Heart left ventricle (tissue), 13 donors: ENCODE measurements around the gene TXNIP.
A peak's percentile ranks its signal among the peaks of the same experiment; 100 is the strongest.

ENCODE experiments used
- CTCF ChIP-seq, 12 donors: fragments of 200-600 bp; sonication (generic) in 4 of 12; IDR thresholded peaks; one replicate each; pipeline versions ENCODE4 v1.5.0 to v1.8.0; 2018 to 2022; ENCODE audit warnings: antibody characterized with exemption in 12 of 12, mild to moderate bottlenecking in 5 of 12
- POLR2A ChIP-seq, 2 donors: fragments of 450-650 bp; IDR thresholded peaks; one replicate each; pipeline ENCODE4 v1.6.1; 2017; ENCODE audit warnings: antibody characterized with exemption in 2 of 2, mild to moderate bottlenecking in 2 of 2, moderate library complexity in 2 of 2
- donor health status: ischemic (EF 13 %, LVEDD 7.1; RV severe dilation, severe dysfunction).
- donor health status: DM: no; HTN: yes; CAD: no.
- donor health status: DM: no; HTN: no; CAD: no.
- donor health status: ischemic (EF 25% LVEDD 6.9; RV normal size, moderate dysfunction).
- donor health status: ischemic (EF 25% LVEDD 5.7; RV mildly dilated, moderate dysfunction).
- donor health status: ischemic (EF 35%, LVEDD 5.7; RV mildly dilated, moderate dysfunction).
- donor health status: nonischemic (EF 11% LVEDD 7.7; RV severe dilation, severe dysfunction).
- donor health status: DM: yes; HTN: yes; CAD: no.
- donor health status: PGD.
- donor health status: ischemic (EF 29% LVEDD 5.4; RV normal size, mild dysfunction).
- donor health status: nonischemic (EF 23%, LVEDD 6.1; RV moderate dilation, normal function).

GRCh38 chr1:145977486-145978470 lies 18.6 kb downstream of the TXNIP start:
- TF ChIP-seq CTCF (IDR thresholded peaks at IDR 0.05) (peak; percentile 74 to 92 (median 89)), POLR2A (IDR thresholded peaks at IDR 0.05) (peak in 1 of 2 donors; percentile 37)
